ENCODE data around the gene CLBA1. TPM values are rescaled to one million over a fixed set of nuclear protein-coding genes. Genes with fewer than 3 reads are reported as not detected.
"Not testable (repeated sequence)": the region's sequence is repeated elsewhere in the genome, so short reads cannot be mapped to it uniquely, and the experiment has no call there.

Gene CLBA1
- total RNA-seq, 1 donor from 2014 or later, result 2.7 TPM

DNA sequence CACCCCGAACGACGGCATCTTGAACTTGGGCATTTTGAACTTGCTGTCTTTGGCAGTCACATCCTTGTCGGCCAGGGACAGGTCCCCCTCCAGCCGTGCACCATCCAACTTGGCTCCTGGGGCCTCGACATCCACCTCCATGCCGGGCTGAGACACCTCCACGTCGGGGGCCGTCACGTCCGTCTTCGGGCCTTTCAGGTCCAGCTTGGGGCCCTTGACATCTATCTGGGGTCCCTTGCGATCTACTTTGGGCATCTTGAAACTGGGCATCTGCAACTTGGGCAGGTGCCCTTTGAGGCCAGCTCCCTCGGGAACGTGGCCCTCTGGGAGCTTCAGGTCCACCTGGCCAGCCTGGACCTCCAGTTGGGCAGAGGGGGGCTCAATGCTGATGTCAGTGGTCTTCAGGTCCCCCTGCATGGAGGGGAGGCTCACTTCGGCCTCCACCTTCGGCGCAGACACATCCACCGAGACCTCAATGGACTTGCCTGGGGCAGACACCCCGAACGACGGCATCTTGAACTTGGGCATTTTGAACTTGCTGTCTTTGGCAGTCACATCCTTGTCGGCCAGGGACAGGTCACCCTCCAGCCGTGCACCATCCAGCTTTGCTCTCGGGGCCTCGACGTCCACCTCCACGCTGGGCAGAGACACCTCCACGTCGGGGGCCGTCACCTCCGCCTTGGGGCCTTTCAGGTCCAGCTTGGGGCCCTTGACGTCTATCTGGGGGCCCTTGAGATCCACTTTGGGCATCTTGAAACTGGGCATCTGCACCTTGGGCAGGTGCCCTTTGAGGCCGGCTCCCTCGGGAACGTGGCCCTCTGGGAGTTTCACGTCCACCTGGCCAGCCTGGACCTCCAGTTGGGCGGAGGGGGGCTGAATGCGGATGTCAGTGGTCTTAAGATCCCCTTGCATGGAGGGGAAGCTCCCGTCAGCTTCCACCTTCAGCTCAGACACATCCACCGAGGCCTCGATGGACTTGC lies 39.3 kb upstream of the CLBA1 start:
- intact Hi-C loops (cut with DNase I); DNase-seq (ENCODE audit: low spot score): not testable (repeated sequence)

DNA sequence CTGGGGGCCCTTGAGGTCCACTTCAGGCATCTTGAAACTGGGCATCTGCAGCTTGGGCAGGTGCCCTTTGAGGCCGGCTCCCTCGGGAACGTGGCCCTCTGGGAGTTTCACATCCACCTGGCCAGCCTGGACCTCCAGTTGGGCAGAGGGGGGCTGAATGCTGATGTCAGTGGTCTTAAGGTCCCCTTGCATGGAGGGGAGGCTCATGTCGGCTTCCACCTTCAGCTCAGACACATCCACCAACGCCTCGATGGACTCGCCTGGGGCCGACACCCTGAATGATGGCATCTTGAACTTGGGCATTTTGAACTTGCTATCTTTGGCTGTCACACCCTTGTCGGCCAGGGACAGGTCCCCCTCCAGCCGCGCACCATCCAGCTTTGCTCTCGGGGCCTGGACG lies 38.4 kb upstream of the CLBA1 start:
- intact Hi-C loops (cut with DNase I); DNase-seq (ENCODE audit: low spot score): not testable (repeated sequence)

DNA sequence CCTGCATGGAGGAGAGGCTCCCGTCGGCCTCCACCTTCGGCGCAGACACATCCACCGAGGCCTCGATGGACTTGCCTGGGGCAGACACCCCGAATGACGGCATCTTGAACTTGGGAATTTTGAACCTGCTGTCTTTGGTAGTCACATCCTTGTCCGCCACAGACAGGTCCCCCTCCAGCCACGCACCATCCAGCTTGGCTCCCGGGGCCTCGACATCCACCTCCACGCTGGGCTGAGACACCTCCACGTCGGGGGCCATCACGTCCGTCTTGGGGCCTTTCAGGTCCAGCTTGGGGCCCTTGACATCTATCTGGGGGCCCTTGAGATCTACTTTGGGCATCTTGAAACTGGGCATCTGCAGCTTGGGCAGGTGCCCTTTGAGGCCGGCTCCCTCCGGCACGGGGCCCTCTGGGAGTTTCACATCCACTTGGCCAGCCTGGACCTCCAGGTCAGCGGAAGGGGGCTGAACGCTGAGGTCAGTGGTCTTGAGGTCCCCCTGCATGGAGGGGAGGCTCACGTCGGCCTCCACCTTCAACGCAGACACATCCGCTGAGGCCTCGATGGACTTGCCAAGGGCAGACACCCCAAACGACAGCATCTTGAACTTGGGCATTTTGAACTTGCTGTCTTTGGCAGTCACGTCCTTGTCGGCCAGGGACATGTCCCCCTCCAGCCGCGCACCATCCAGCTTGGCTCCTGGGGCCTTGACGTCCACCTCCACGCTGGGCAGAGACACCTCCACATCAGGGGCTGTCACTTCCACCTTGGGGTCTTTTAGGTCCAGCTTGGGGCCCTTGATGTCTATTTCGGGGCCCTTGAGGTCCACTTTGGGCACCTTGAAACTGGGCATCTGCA lies 37.5 kb upstream of the CLBA1 start:
- not testable (repeated sequence) for DNase-seq (ENCODE audit: low spot score)

DNA sequence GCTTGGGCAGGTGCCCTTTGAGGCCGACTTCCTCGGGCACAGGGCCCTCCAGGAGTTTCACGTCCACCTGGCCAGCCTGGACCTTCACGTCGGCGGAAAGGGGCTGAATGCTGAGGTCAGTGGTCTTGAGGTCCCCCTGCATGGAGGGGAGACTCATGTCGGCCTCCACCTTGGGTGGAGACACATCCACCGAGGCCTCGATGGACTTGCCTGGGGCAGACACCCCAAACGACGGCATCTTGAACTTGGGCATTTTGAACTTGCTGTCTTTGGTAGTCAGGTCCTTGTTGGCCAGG lies 36.9 kb upstream of the CLBA1 start:
- intact Hi-C loops (cut with DNase I), result no loop called here
- no peak for DNase-seq (ENCODE audit: low spot score)

More for the DNA sequence above, 37.5 kb upstream of the CLBA1 start:
- intact Hi-C loops (cut with DNase I), result not testable (repeated sequence)

DNA sequence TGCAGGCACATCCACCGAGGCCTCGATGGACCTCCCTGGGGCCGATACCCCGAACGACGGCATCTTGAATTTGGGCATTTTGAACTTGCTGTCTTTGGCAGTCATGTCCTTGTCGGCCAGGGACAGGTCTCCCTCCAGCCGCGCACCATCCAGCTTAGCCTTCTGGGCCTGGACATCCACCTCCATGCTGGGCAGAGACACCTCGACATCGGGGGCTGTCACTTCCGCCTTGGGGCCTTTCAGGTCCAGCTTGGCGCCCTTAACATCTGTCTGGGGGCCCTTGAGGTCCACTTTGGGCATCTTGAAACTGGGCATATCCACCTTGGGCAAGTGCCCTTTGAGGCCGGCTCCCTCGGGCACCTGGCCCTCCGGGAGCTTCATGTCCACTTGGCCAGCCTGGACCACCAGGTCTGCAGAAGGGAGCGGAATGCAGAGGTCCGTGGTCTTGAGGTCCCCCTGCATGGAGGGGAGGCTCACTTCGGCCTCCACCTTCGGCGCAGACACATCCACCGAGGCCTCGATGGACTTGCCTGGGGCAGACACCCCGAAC lies 36.1 kb upstream of the CLBA1 start:
- not testable (repeated sequence) for DNase-seq (ENCODE audit: low spot score)

DNA sequence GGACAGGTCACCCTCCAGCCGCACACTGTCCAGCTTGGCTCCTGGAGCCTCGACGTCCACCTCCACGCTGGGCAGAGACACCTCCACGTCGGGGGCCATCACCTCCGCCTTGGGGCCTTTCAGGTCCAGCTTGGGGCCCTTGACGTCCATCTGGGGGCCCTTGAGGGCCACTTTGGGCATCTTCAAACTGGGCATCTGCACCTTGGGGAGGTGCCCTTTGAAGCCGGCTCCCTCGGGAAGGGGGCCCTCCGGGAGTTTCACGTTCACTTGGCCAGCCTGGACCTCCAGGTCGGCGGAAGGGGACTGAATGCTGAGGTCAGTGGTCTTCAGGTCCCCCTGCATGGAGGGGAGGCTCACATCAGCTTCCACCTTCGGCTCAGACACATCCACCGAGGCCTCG lies 35.6 kb upstream of the CLBA1 start:
- no peak for DNase-seq (ENCODE audit: low spot score)
- intact Hi-C loops (cut with DNase I), result no loop called here

More for the DNA sequence above, 36.1 kb upstream of the CLBA1 start:
- intact Hi-C loops (cut with DNase I), result not testable (repeated sequence)

DNA sequence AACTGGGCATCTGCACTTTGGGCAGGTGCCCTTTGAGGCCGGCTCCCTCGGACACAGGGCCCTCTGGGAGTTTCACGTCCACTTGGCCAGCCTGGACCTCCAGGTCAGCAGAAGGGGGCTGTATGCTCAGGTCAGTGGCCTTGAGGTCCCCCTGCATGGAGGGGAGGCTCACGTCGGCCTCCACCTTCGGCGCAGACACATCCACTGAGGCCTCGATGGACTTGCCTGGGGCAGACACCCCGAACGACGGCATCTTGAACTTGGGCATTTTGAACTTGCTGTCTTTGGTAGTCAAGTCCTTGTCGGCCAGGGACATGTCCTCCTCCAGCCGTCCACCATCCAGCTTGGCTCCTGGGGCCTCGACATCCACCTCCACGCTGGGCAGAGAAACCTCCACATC lies 34.9 kb upstream of the CLBA1 start:
- DNase-seq (ENCODE audit: low spot score); intact Hi-C loops (cut with DNase I): not testable (repeated sequence)

DNA sequence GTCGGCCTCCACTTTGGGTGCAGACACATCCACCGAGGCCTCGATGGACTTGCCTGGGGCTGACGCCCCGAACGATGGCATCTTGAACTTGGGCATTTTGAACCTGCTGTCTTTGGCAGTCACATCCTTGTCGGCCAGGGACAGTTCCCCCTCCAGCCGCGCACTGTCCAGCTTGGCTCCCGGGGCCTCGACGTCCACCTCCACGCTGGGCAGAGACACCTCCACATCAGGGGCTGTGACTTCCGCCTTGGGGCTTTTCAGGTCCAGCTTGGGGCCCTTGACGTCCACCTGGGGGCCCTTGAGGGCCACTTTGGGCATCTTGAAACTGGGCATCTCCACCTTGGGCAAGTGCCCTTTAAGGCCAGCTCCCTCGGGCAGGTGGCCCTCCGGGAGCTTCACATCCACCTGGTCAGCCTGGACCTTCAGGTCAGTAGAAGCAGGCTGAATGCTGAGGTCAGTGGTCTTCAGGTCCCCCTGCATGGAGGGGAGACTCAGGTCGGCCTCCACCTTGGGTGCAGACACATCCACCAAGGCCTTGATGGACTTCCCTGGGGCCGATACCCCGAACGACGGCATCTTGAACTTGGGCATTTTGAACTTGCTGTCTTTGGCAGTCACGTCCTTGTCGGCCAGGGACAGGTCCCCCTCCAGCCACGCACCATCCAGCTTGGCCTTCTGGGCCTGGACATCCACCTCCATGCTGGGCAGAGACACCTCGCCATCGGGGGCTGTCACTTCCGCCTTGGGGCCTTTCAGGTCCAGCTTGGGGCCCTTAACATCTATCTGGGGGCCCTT lies 33.5 kb upstream of the CLBA1 start:
- DNase-seq (ENCODE audit: low spot score); intact Hi-C loops (cut with DNase I): not testable (repeated sequence)

DNA sequence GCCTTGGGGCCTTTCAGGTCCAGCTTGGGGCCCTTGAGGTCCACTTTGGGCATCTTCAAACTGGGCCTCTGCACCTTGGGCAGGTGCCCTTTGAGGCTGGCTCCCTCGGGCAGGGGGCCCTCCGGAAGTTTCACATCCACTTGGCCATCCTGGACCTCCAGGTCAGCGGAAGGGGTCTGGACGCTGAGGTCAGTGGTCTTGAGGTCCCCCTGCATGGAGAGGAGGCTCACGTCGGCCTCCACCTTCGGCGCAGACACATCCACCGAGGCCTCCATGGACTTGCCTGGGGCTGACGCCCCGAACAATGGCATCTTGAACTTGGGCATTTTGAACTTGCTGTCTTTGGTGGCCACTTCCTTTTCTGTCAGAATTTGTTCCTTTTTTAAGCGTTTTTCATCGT lies 32.5 kb upstream of the CLBA1 start:
- intact Hi-C loops (cut with DNase I), result no loop called here
- no peak for DNase-seq (ENCODE audit: low spot score)

DNA sequence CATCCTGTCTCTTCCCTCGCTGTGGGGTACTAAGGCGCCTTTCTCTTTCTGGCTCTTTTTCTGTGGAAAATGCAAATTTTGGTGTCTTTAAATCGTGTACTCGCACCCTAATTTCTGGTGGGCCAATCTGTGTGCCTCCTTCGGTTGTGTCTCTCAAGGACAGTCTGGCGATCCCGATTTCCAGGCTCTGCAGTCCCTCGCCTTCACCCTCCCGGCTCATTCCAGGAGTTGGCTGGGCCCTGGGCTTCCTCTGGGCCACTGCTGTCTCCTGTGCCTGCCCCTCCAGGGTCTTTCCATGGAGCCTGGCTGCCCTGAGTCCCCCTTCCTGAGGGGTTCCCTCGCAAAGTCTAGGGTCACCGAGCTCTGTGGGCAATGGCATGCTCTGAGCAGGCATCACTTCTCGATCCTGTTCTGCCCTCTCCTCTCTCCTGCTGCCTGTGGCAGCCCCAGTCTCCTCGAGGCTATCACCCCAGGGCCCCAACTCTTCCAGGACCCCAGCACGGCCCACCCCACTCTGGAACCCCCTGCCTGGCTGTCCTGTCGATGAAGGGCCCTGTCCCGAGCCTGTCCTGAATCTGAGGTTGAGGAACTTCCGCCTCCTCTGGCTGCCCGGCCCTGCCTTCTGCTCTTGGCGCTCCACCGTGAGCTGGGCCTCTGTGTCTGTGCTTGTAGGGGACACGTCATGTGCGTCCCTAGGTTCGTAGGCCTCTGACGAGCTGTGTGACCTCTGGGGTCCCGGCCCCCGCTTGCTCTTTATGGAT lies 31.5 kb upstream of the CLBA1 start:
- intact Hi-C loops (cut with DNase I), result no loop called here

DNA sequence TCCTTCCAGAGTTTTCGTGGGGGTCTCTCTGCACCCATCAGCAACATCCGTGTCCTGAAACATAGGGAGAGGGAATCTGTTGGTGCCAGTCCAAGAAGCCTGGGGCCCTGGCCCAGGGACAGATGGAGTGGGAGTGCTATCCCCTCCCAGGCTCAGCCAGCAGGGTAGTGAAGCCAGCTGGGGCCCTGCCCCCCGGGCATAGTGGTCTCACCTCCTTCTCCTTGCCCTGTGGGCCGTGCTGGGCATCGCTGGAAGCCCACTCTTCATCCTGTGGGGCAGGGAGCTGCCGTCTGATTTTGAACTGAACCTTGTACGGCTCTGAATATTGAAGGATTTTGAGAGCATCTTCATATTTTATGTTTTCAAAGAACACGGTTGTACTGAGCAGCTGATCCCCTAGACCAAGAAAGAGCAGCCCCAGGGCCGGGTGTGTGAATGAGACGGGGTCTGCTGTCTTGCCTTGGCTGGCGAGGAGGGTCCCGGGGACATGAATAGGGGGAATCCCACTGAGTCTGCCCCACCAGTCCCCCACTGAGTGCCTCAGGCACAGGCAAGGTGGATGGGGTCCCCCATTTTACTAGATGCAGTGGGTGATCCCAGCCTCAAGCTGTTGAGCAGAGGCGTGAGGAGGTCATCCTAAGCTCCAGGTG lies 30.7 kb upstream of the CLBA1 start:
- DNase-seq (ENCODE audit: low spot score), result no peak
- intact Hi-C loops (cut with DNase I), result no loop called here

More for the DNA sequence above, 31.5 kb upstream of the CLBA1 start:
- DNase-seq (ENCODE audit: low spot score), result no peak

DNA sequence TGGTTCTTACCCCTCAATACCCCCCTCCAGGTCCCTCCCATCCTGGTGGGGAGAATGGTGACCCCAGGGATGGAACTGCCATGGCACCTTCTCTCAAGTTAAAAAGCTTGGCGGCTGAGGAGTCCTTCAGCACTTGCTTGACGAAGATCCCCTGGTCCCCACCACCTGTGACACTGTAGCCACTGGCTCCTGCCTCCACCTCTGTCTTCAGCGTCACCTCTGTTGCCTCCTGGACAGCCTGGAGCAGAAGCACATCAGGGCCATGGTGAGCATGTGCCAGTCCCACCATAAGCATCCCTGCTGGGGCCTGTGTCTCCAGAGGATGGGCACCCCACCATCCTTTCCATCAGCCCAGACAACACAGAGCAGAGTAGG lies 30.2 kb upstream of the CLBA1 start:
- no peak for DNase-seq (ENCODE audit: low spot score)
- intact Hi-C loops (cut with DNase I), result no loop called here

DNA sequence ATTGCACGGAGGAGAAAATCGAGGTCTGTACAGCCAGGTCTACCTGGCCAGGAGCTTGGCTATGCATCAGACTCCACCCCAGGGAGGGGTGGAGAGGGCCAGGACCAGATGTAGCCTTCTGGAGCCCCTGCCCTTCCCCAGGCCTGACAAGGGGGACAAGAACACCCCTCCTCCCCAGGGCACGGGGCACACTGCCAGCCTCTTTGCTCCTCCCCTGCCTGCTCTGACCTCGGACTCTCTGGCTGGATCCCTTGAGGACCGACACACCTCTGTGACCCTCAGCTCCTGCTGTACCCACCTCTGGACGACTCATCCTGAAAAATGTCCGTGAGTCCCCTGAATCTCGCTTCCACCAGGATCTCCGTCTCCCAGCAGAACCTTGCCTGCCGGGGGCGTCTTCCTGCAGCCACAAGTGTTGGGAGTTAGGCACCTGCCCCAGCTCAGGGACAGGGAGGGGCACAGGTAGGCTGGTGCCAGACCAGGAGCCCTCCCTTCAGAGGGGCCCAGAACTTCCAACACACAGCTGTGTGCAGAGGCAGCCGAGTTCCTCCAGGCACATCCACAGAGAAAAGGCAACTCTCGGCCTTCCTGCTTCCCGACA lies 29.2 kb upstream of the CLBA1 start:
- intact Hi-C loops (cut with DNase I), result no loop called here
- DNase-seq (ENCODE audit: low spot score), result no peak

DNA sequence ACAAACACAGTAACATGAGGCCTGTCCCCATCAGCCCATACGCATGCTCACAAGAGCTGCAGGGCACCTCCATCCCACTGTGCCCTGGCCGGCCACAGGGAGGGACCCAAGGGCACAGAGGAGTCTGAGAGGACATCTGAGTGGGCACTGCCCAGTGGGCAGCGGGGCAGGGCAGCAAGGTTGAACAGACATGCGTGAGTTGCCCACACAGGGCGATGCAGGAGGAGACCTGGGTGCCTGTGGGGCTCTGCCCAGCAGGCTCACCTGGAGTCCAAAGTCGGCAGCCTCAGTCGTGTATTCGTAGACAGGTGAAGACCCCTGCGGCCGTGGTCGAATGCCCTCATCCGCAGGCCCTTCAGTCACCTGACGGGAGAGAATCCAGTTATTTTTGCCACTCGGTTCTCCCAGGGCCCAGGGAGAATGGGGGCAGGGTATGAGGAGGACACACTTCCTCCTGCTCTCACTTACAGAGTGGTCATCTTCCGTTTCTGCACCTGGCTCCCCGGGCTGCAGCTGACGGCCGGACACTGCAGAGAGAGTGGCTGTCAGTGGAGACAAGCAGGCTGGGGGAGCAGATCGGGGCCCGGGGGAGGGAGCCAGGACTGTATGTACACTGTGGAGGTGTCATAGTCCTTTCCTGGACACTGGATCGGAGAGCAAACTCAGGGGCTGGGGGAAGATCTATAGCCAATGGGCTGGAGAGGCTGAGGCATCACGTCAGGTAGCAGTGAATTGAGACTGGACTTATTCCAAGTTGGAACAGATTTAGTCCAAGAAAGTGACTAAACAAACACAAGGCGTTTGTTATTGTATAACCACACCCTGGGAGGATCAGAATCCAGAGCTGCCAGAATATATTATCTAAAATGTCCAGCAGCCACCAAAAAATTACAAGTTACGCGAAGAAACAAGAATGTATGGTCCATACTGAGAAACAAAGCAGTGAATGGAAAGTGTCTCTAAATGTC lies 28.2 kb upstream of the CLBA1 start:
- intact Hi-C loops (cut with DNase I), result no loop called here
- DNase-seq (ENCODE audit: low spot score), result no peak

DNA sequence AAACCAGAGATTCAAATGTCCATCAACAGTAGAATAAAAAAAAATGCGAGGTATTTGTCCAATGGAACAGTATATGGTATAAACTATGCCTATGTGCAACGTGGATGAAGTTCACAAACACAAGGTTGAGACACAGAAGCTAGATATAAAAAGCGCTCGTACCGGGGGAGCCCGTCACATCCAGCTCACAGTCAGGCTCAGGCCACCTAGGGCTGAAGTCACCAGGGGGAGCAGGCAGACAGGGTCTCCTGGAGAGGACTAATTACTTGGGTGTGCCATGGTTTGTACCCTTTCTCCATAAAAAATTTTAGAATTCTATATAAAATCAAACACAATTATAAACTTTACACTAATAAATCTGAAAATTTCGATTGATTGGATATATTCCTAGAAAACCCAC lies 21.0 kb upstream of the CLBA1 start:
- intact Hi-C loops (cut with DNase I), result no loop called here
- no peak for DNase-seq (ENCODE audit: low spot score)

DNA sequence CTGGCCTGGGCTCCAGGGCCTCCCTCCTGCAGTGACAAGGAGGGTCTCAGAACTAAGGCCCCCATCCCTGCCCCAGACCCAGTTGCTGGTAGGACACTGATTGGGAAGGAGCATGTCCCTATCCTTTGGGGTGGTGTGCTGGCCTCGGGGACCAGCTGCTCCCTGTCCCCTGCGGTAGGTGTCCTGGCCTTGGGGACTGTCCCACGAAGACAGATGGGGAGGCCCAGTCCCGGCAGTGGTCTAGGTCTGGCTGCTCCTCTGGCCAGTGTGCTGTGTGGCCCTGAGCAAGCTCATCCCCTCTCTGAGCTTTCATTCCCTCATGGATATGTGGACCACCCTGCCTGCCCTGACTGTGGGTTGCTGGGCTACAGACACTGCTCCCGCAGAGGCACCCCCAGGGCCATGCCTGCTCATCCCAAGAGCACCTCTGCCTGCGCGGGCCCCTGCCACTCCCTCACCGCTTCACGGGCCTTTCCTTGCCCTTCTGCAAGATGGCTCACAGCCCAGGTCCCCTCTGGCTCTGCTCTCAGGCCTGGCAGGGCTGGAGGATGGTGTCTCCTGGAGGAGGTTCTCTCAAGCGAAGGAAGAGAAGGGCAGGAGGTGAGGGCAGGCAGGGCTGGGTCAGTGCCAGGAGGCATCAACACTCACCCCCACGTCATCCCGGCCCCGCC lies 19.9 kb upstream of the CLBA1 start:
- intact Hi-C loops (cut with DNase I), result loop anchor here (5.0 kb wide), 1 partner anchor 33 kb away; no protein-coding TSS in a partner anchor
- DNase-seq (ENCODE audit: low spot score), result no peak

Data from cardiac septum (tissue), 1 donor.